Stomach (tissue), 9 donors: ENCODE measurements around the gene WDR82. TPM values are rescaled to one million over a fixed set of nuclear protein-coding genes. Genes with fewer than 3 reads are reported as not detected.

Source experiments
- DNase-seq, 2 donors: peaks; one replicate each; pipeline versions ENCODE4 v3.0.0 to v3.0.0-alpha.2; 2013 to 2019
- H3K27ac ChIP-seq, 5 donors: fragments of 200-600 bp in 4 of 5; sonication (generic) in 4 of 5; one replicate each; pipeline ENCODE4 v1.5.1; 2013 to 2019; ENCODE audit warnings: mild to moderate bottlenecking in 1 of 5, moderate library complexity in 1 of 5
- H3K27me3 ChIP-seq, 3 donors: fragments of 200-600 bp; sonication (generic); one replicate each; pipeline ENCODE4 v1.5.1; 2017 to 2019; ENCODE audit warnings: mixed run types in 1 of 3
- H3K36me3 ChIP-seq, 4 donors: fragments of 200-600 bp; sonication (generic); 1 replicate in 3 of 4; 2 replicates in 1 of 4; pipeline ENCODE4 v1.5.1; 2016 to 2019
- H3K4me1 ChIP-seq, 4 donors: fragments of 200-600 bp; sonication (generic); one replicate each; pipeline ENCODE4 v1.5.1; 2016 to 2019
- H3K4me3 ChIP-seq, 4 donors: fragments of 200-600 bp; sonication (generic) in 3 of 4; one replicate each; pipeline ENCODE4 v1.5.1; 2016 to 2019; ENCODE audit warnings: mild to moderate bottlenecking in 1 of 4
- H3K9me3 ChIP-seq, 4 donors: fragments of 200-600 bp; sonication (generic); one replicate each; pipeline ENCODE4 v1.5.1; 2016 to 2019
- EP300 ChIP-seq: sonication (generic); formaldehyde crosslinking; IDR thresholded peaks from one replicate; pipeline ENCODE4 v1.6.1; 2017; ENCODE audit warnings: antibody characterized with exemption
- POLR2A ChIP-seq, 4 donors: fragments of 450-650 bp; IDR thresholded peaks; one replicate each; pipeline ENCODE4 v1.6.1; 2016; ENCODE audit warnings: antibody characterized with exemption in 4 of 4, control low read depth in 2 of 4, mild to moderate bottlenecking in 1 of 4, moderate library complexity in 1 of 4
- POLR2AphosphoS5 ChIP-seq, 3 donors: sonication (generic); formaldehyde crosslinking; IDR thresholded peaks; one replicate each; pipeline ENCODE4 v1.6.1; 2016; ENCODE audit warnings: antibody characterized with exemption in 3 of 3
- WGBS, 5 donors: extraction: QIAGEN DNeasy Blood & Tissue Kit in 3 of 5; methylation state at CpG; one replicate each; pipeline versions ENCODE4 v1.1.5 to v1.1.7; 2013 to 2018; 5-methylcytosine and 5-hydroxymethylcytosine counted together
- intact Hi-C: fragments of 100-400 bp; cut with DNase I; formaldehyde crosslinking; loops from one replicate; pipeline ENCODE4 v1.15.1; 2023; ENCODE audit warnings: low total_unique reads
- polyA plus RNA-seq, 3 donors: library from polyadenylated mRNA; stranded (reverse); fragments of 200-250 nt; gene quantifications; one replicate each; pipeline ENCODE4 v1.2.3, GENCODE V29; 2013
- total RNA-seq, 5 donors: library from RNA; depleted of rRNA; stranded (reverse); fragments of >200 nt; gene quantifications; one replicate each; pipeline versions ENCODE4 v1.1.0 to v1.2.3, GENCODE V29; 2014 to 2016
- TF ChIP-seq, protein P1 (sequence below), 7 experiments: fragments of 450-650 bp in 4 of 7; fragments of 200-600 bp in 3 of 7; sonication (generic) in 3 of 7; IDR thresholded peaks; one replicate each; pipeline ENCODE4 v1.5.1; 2016 to 2019; ENCODE audit warnings: antibody characterized with exemption in 7 of 7, control low read depth in 2 of 7, mild to moderate bottlenecking in 1 of 7
- donor health status: healthy with polysubstance abuse.
- donor health status: Bipolar disorder and iron deficiency.
- donor health status: healthy.

Gene WDR82
- total and polyA plus RNA-seq, 8 donors: 8.2 to 64.8 (median 29.2) TPM

DNA sequence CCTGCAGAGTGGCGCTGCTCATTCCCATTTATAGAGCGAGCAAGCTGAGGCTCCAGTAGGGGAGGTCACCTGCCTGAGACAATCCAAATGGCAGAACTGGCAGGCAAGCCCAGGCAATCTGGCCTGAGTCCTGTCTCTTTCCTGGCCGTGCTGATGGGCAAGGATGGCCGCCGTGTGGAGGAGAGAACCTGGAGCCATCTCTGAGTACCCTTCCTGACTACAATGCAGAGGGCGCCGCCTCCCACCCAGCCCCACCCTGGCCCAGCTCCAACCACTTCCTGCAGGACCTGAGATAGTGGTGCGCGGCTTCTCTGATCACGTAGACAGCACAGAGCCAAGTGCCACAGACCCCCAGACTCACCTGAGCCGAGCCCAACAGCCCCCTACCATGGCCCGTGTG is 60.0 kb downstream of the WDR82 start:
- H3K27ac ChIP-seq: peak overlapping the region; percentile 81 to 94 (median 85)
- TF ChIP-seq, protein P1, sequence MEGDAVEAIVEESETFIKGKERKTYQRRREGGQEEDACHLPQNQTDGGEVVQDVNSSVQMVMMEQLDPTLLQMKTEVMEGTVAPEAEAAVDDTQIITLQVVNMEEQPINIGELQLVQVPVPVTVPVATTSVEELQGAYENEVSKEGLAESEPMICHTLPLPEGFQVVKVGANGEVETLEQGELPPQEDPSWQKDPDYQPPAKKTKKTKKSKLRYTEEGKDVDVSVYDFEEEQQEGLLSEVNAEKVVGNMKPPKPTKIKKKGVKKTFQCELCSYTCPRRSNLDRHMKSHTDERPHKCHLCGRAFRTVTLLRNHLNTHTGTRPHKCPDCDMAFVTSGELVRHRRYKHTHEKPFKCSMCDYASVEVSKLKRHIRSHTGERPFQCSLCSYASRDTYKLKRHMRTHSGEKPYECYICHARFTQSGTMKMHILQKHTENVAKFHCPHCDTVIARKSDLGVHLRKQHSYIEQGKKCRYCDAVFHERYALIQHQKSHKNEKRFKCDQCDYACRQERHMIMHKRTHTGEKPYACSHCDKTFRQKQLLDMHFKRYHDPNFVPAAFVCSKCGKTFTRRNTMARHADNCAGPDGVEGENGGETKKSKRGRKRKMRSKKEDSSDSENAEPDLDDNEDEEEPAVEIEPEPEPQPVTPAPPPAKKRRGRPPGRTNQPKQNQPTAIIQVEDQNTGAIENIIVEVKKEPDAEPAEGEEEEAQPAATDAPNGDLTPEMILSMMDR (IDR thresholded peaks at IDR 0.05): no peak
- no peak for TF ChIP-seq POLR2A (IDR thresholded peaks at IDR 0.05)
- no peak for TF ChIP-seq POLR2AphosphoS5 (IDR thresholded peaks at IDR 0.05)
- no peak for TF ChIP-seq EP300
- intact Hi-C loops: no loop called here
- H3K36me3 ChIP-seq: peaks cover 23 to 33% (median 23%) of the 10 kb centered on the region in 4 donors
- no peaks in the 10 kb centered on the region for H3K9me3 ChIP-seq
- peak in 1 of 2 donors; percentile 67 for DNase-seq
- no peak overlapping the region for H3K4me3 ChIP-seq
- H3K4me1 ChIP-seq: peaks cover 45 to 73% (median 56%) of the 10 kb centered on the region in 4 donors
- 45 to 75% (median 56%) methylated on average over 8 to 12 of the region's 12 CpGs for WGBS, 5 donors
- H3K27me3 ChIP-seq: no peaks in the 10 kb centered on the region

DNA sequence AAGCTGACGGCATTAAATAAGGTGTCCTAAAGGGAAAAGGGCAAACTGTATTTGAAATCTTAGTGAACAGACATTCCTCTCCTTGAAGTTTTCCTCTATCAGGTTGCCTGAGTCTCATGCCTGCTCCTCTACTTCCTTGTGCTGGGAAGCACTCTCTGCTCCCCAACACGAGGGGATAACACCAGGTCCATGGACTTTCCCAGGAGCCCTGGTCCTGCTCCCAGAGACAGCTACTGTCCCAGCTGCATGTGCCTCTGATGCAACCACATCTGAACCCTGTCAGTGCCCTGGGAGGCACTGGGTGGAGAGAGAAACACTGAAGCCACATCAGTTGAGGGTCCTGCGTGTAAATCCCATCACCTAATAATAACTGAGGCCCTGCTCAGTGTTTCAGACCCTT is 60.4 kb downstream of the WDR82 start:
- Histone ChIP-seq H3K4me1 (peaks cover 45 to 75% (median 56%) of the 10 kb centered on the region in 4 donors), H3K27ac (peak overlapping the region; percentile 81 to 94 (median 85)), H3K36me3 (peaks cover 27 to 38% (median 28%) of the 10 kb centered on the region in 4 donors), H3K4me3 (no peak overlapping the region), H3K27me3 (no peaks in the 10 kb centered on the region), H3K9me3 (no peaks in the 10 kb centered on the region)
- TF ChIP-seq POLR2AphosphoS5 (IDR thresholded peaks at IDR 0.05): no peak
- TF ChIP-seq POLR2A (IDR thresholded peaks at IDR 0.05): no peak
- TF ChIP-seq, protein P1 (IDR thresholded peaks at IDR 0.05): no peak
- TF ChIP-seq EP300: no peak
- DNase-seq: no peak
- intact Hi-C loops: no loop called here
- 60 to 72% (median 64%) methylated on average over 3 of the region's 3 CpGs for WGBS, 5 donors

GRCh38 chr3:52217409-52217805 is 61.0 kb downstream of the WDR82 start:
- Histone ChIP-seq H3K27ac (peak overlapping the region; percentile 81 to 94 (median 86)), H3K27me3 (no peaks in the 10 kb centered on the region), H3K36me3 (peaks cover 33 to 44% (median 34%) of the 10 kb centered on the region in 4 donors), H3K4me1 (peaks cover 45 to 80% (median 56%) of the 10 kb centered on the region in 4 donors), H3K9me3 (no peaks in the 10 kb centered on the region), H3K4me3 (no peak overlapping the region)
- TF ChIP-seq POLR2A (IDR thresholded peaks at IDR 0.05) (no peak), POLR2AphosphoS5 (IDR thresholded peaks at IDR 0.05) (no peak), EP300 (no peak)
- TF ChIP-seq, protein P1 (IDR thresholded peaks at IDR 0.05): no peak
- WGBS, 5 donors: 37 to 44% (median 39%) methylated on average over 10 of the region's 10 CpGs
- intact Hi-C loops: no loop called here
- DNase-seq: no peak

DNA sequence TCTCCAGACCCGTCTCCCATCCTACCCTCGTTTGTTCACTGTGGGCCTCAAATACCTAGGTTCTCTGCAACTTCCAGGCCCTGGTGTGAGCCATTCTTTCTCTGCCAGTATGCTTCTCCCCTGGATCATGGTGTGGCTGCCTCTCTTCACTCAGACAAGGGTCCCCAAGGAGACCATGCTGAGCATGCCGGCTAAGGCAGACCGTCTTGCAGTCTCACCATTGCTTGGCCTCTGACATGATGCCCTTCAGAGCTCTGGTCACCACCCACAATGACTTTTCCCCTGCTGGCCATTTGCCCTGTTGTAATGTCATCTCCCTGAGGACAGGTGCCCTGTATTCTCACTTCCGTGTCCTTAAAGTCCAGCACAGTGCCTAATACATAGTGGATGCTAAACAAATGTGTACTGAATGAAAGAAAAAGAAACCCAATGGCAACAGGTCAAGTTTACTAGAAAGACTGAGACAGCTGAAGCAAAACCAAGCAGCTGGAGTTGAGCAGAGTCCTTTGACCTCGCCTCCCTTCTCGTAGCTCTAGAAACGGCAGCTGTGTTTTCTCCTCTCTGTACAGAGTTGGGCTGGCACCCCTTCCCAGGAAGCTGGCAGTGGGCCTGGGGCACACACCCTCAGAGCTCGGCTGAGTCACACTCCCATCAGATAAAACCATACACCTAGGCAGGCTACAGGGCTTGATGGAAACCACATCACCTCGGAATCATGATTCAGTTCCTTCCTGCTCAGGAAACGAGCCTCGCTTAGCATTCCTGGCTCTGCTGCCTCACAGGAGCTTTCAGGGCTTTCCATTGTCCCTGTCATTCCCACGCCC is 61.7 kb downstream of the WDR82 start:
- peak in 2 of 3 donors; percentile 88 for TF ChIP-seq POLR2AphosphoS5 (IDR thresholded peaks at IDR 0.05)
- TF ChIP-seq POLR2A (IDR thresholded peaks at IDR 0.05): no peak
- Histone ChIP-seq H3K4me3 (no peak overlapping the region), H3K36me3 (peaks cover 40 to 49% (median 40%) of the 10 kb centered on the region in 4 donors), H3K27me3 (no peaks in the 10 kb centered on the region), H3K27ac (peak overlapping the region; percentile 81 to 94 (median 86)), H3K9me3 (no peaks in the 10 kb centered on the region), H3K4me1 (peaks cover 45 to 79% (median 54%) of the 10 kb centered on the region in 4 donors)
- 16 to 27% (median 24%) methylated on average over 13 of the region's 13 CpGs for WGBS, 5 donors
- peak; percentile 95 to 97 for DNase-seq
- intact Hi-C loops: no loop called here
